Nephron progenitor cell (in vitro differentiated cells): Measurements from ENCODE around the gene DNAH14.
"Not testable (repeated sequence)": the region's sequence is repeated elsewhere in the genome, so short reads cannot be mapped to it uniquely, and the experiment has no call there.

Experiments
- DNase-seq: peaks from one replicate; pipeline ENCODE4 v3.0.0; 2021
- H3K27ac Mint-ChIP-seq: 2 replicates; pipeline ENCODE4 v1.8.0; 2021; ENCODE audit warnings: mild to moderate bottlenecking, moderate library complexity, mixed read lengths
- H3K27me3 Mint-ChIP-seq: 2 replicates; pipeline ENCODE4 v1.8.0; 2021; ENCODE audit warnings: mild to moderate bottlenecking, low read depth, mixed read lengths; ENCODE audit not compliant: poor library complexity
- H3K36me3 Mint-ChIP-seq: 2 replicates; pipeline ENCODE4 v1.8.0; 2021; ENCODE audit warnings: low read depth, mixed read lengths
- H3K4me1 Mint-ChIP-seq: 2 replicates; pipeline ENCODE4 v1.8.0; 2021; ENCODE audit warnings: mixed read lengths
- H3K4me3 Mint-ChIP-seq: 2 replicates; pipeline ENCODE4 v1.8.0; 2021; ENCODE audit warnings: mild to moderate bottlenecking, moderate library complexity, mixed read lengths
- H3K9me3 Mint-ChIP-seq: 2 replicates; pipeline ENCODE4 v1.8.0; 2021; ENCODE audit warnings: mild to moderate bottlenecking, moderate library complexity, mixed read lengths
- CTCF ChIP-seq: fragments of 200-600 bp; sonication (generic); IDR thresholded peaks from 2 replicates; pipeline ENCODE4 v1.5.0; 2021; ENCODE audit warnings: antibody characterized with exemption

The DNAH14 gene

GRCh38 chr1:225156254-225156653, 226.8 kb downstream of the DNAH14 start:
- Mint-ChIP-seq H3K4me1 (no peaks in the 10 kb centered on the region), H3K4me3 (no peak overlapping the region), H3K36me3 (peaks cover 16% of the 10 kb centered on the region), H3K9me3 (peaks cover 10% of the 10 kb centered on the region), H3K27ac (no peak overlapping the region), H3K27me3 (peaks cover 3% of the 10 kb centered on the region)
- no peak for DNase-seq
- no peak for TF ChIP-seq CTCF

DNA sequence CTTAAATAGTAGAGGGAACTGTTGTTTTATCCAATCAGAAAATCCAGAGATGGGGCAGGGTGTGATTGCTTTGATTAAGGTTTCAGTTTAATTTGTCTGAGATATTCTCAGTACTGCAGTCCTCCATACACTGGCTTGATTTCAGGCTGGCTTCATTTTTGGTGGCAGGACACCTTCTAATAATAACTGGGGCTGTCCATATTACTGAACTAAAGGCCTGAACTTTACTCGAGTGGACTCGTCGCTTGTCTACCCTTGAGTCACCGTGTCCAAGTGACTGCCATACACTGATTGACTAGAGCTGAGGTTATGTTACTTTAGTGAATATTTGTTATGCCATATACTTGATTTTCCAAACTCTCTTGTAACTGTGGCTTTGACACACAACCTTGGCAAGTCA, 228.8 kb downstream of the DNAH14 start:
- TF ChIP-seq CTCF, result no peak
- no peak overlapping the region for H3K27ac Mint-ChIP-seq
- H3K36me3 Mint-ChIP-seq, result peaks cover 19% of the 10 kb centered on the region
- H3K27me3 Mint-ChIP-seq, result peaks cover 3% of the 10 kb centered on the region
- H3K4me3 Mint-ChIP-seq, result no peak overlapping the region
- H3K9me3 Mint-ChIP-seq, result peaks cover 12% of the 10 kb centered on the region
- DNase-seq, result no peak
- no peaks in the 10 kb centered on the region for H3K4me1 Mint-ChIP-seq

GRCh38 chr1:225159793-225160192, 230.3 kb downstream of the DNAH14 start:
- Mint-ChIP-seq H3K27ac (no peak overlapping the region), H3K27me3 (no peaks in the 10 kb centered on the region), H3K4me1 (no peaks in the 10 kb centered on the region), H3K4me3 (no peak overlapping the region), H3K9me3 (peaks cover 13% of the 10 kb centered on the region), H3K36me3 (peaks cover 21% of the 10 kb centered on the region)
- no peak for TF ChIP-seq CTCF
- no peak for DNase-seq

GRCh38 chr1:225177409-225177808, 247.9 kb downstream of the DNAH14 start:
- Mint-ChIP-seq H3K36me3 (peaks cover 77% of the 10 kb centered on the region), H3K9me3 (peaks cover 81% of the 10 kb centered on the region)
- H3K27me3 Mint-ChIP-seq, H3K4me3 Mint-ChIP-seq, DNase-seq, H3K27ac Mint-ChIP-seq, H3K4me1 Mint-ChIP-seq: not testable (repeated sequence)

DNA sequence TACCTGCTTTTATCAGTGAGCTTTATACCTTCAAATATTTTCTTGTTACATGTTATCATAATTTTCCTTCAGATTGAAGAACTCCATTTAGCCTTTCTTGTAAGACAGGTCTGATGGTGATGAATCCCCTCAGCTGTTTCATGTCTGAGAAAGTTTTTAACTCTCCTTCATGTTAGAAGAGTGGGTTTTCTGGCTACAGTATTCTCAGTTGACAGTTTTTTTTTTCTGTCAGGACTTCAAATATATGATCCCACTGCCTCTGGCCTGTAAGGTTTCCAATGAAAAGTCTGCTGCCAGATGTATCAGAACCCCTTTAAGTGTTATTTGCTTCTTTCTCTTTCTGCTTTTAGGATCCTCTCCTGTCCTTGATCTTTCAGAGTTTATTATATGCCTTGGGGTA, 250.2 kb downstream of the DNAH14 start:
- H3K4me3 Mint-ChIP-seq, result no peak overlapping the region
- no peaks in the 10 kb centered on the region for H3K27me3 Mint-ChIP-seq
- DNase-seq, result no peak
- TF ChIP-seq CTCF, result no peak
- H3K36me3 Mint-ChIP-seq, result peaks cover 82% of the 10 kb centered on the region
- H3K9me3 Mint-ChIP-seq, result peaks cover 65% of the 10 kb centered on the region
- H3K27ac Mint-ChIP-seq, result no peak overlapping the region
- H3K4me1 Mint-ChIP-seq, result no peaks in the 10 kb centered on the region

DNA sequence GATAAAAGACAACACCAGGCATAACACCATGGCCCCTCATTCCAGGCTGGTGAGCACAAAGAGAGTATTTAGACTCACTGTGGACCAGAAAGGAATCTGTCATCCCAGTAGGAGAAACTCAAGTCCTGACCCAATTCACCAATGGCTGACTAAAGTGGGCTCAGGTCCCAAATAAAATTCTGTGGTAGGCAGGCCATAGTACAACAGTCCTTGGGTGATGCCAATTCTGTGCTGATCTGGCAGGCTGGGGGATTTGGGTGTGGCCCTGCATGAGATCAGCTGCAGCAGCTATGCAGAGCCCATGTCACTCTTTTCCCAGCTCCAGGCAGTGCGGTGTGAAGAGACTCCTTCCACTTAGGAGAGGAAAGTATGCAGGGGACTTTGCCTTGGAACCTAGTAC, 253.2 kb downstream of the DNAH14 start:
- Mint-ChIP-seq H3K9me3 (peaks cover 35% of the 10 kb centered on the region), H3K27me3 (no peaks in the 10 kb centered on the region), H3K4me1 (no peaks in the 10 kb centered on the region), H3K27ac (no peak overlapping the region), H3K4me3 (no peak overlapping the region), H3K36me3 (peaks cover 62% of the 10 kb centered on the region)
- TF ChIP-seq CTCF, result no peak
- DNase-seq, result no peak
